Loucy (cell line): ENCODE results near the gene ZDBF2.

Experiments used
- EZH2phosphoT487 ChIP-seq: fragments of 200-600 bp; IDR thresholded peaks from 2 replicates; pipeline ENCODE4 v1.6.1; 2018; ENCODE audit warnings: antibody characterized with exemption, mild to moderate bottlenecking, moderate library complexity, borderline replicate concordance
- TF ChIP-seq, protein P1 (sequence below): fragments of 200-600 bp; sonication (generic); conservative IDR thresholded peaks from 2 replicates; pipeline ENCODE4 v1.5.1; 2014; ENCODE audit warnings: mild to moderate bottlenecking, antibody characterized with exemption, low read length

GRCh38 chr2:206316141-206316540, 41.7 kb downstream of the ZDBF2 start:
- TF ChIP-seq, protein P1, sequence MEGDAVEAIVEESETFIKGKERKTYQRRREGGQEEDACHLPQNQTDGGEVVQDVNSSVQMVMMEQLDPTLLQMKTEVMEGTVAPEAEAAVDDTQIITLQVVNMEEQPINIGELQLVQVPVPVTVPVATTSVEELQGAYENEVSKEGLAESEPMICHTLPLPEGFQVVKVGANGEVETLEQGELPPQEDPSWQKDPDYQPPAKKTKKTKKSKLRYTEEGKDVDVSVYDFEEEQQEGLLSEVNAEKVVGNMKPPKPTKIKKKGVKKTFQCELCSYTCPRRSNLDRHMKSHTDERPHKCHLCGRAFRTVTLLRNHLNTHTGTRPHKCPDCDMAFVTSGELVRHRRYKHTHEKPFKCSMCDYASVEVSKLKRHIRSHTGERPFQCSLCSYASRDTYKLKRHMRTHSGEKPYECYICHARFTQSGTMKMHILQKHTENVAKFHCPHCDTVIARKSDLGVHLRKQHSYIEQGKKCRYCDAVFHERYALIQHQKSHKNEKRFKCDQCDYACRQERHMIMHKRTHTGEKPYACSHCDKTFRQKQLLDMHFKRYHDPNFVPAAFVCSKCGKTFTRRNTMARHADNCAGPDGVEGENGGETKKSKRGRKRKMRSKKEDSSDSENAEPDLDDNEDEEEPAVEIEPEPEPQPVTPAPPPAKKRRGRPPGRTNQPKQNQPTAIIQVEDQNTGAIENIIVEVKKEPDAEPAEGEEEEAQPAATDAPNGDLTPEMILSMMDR = no peak
- TF ChIP-seq EZH2phosphoT487 = no peak
